IMR-90 (cell line): ENCODE measurements around the gene MEDAG. TPM values are rescaled to one million over a fixed set of nuclear protein-coding genes. Genes with fewer than 3 reads are reported as not detected.

ENCODE experiments used
- ATAC-seq: fragments of 200-7000 bp; cut with Tn5 transposase; 2 replicates; pipeline ENCODE4 v1.9.1; 2020; ENCODE audit warnings: low read depth, mild to moderate bottlenecking, moderate library complexity
- BruUV-seq: library from RNA; stranded (reverse); fragments of 400-500 nt; replicated peaks from 2 replicates; lab custom pipeline; 2021; lab: Mats Ljungman, UMichigan
- CTCF ChIA-PET: fragments of 300-600 bp; formaldehyde crosslinking; extraction: SDS; loops from one replicate; lab custom pipeline; 2021; ENCODE audit warnings: antibody characterized with exemption; lab: Yijun Ruan, JAX
- POLR2A ChIA-PET: fragments of 300-600 bp; sonication (Branson Sonifier 250); formaldehyde crosslinking; loops from one replicate; lab custom pipeline; 2022; ENCODE audit warnings: antibody characterized with exemption; ENCODE audit not compliant: unreplicated experiment; lab: Charles Lee
- DNase-seq: peaks from one replicate; pipeline ENCODE4 v3.0.0; 2013
- H2AFZ ChIP-seq: replicated peaks from 2 replicates; pipeline ENCODE3; 2013; ENCODE audit warnings: low read length, mild to moderate bottlenecking; ENCODE audit not compliant: poor library complexity
- H2AK5ac ChIP-seq: 2 replicates; pipeline ENCODE4 v1.6.1; 2013; ENCODE audit warnings: low read depth, low read length, inconsistent platforms
- H2AK9ac ChIP-seq: replicated peaks from 2 replicates; pipeline ENCODE3; 2013; ENCODE audit warnings: mild to moderate bottlenecking, low read depth, low read length, moderate library complexity; ENCODE audit not compliant: poor library complexity
- H2BK120ac ChIP-seq: 2 replicates; pipeline ENCODE4 v1.6.1; 2013; ENCODE audit warnings: low read depth, low read length, inconsistent platforms
- H2BK15ac ChIP-seq: 3 replicates; pipeline ENCODE4 v1.6.1; 2013; ENCODE audit warnings: low read depth, low read length, inconsistent platforms
- H2BK20ac ChIP-seq: 2 replicates; pipeline ENCODE4 v1.6.1; 2013; ENCODE audit warnings: low read depth, mild to moderate bottlenecking, inconsistent platforms, low read length, moderate library complexity
- H2BK5ac ChIP-seq: 2 replicates; pipeline ENCODE4 v1.6.1; 2013; ENCODE audit warnings: mild to moderate bottlenecking, low read depth, low read length, inconsistent platforms; ENCODE audit not compliant: poor library complexity, severe bottlenecking
- H3K14ac ChIP-seq: replicated peaks from 2 replicates; pipeline ENCODE4 v1.6.1; 2013; ENCODE audit warnings: low read depth, low read length, inconsistent platforms
- H3K18ac ChIP-seq: 2 replicates; pipeline ENCODE4 v1.6.1; 2013; ENCODE audit warnings: low read depth, low read length, control low read depth
- H3K23ac ChIP-seq: 2 replicates; pipeline ENCODE4 v1.6.1; 2013; ENCODE audit warnings: low read depth, low read length, inconsistent platforms
- H3K27ac ChIP-seq: 2 replicates; pipeline ENCODE4 v1.5.1; 2013; ENCODE audit warnings: mild to moderate bottlenecking, control low read depth, low read length; ENCODE audit not compliant: insufficient read depth
- H3K27me3 ChIP-seq: 2 replicates; pipeline ENCODE4 v1.6.1; 2013; ENCODE audit warnings: low read length; ENCODE audit not compliant: control insufficient read depth, insufficient read depth
- H3K36me3 ChIP-seq: 2 replicates; pipeline ENCODE4 v1.6.1; 2013; ENCODE audit warnings: low read length, mixed read lengths; ENCODE audit not compliant: control insufficient read depth, insufficient read depth
- H3K4ac ChIP-seq: 2 replicates; pipeline ENCODE4 v1.6.1; 2013; ENCODE audit warnings: low read depth, low read length, inconsistent platforms
- H3K4me1 ChIP-seq: 2 replicates; pipeline ENCODE4 v1.6.1; 2013; ENCODE audit warnings: low read length, mixed read lengths; ENCODE audit not compliant: control insufficient read depth, insufficient read depth
- H3K4me2 ChIP-seq: 2 replicates; pipeline ENCODE4 v1.6.1; 2013; ENCODE audit warnings: low read depth, mild to moderate bottlenecking, control low read depth, low read length, moderate library complexity
- H3K4me3 ChIP-seq: 2 replicates; pipeline ENCODE4 v1.5.1; 2013; ENCODE audit warnings: low read depth, mild to moderate bottlenecking, control low read depth, low read length, moderate library complexity; ENCODE audit not compliant: insufficient read depth
- H3K56ac ChIP-seq: 2 replicates; pipeline ENCODE4 v1.6.1; 2013; ENCODE audit warnings: low read length, inconsistent platforms; ENCODE audit not compliant: insufficient read depth; ENCODE audit errors: extremely low read depth
- H3K79me1 ChIP-seq, 2 experiments: 2 replicates each; pipeline ENCODE4 v1.6.1; 2013; ENCODE audit warnings: low read length in 2 of 2, inconsistent platforms in 1 of 2, low read depth in 1 of 2
- H3K9ac ChIP-seq: 2 replicates; pipeline ENCODE4 v1.6.1; 2013; ENCODE audit warnings: low read depth, low read length, control low read depth
- H3K9me1 ChIP-seq: 2 replicates; pipeline ENCODE4 v1.6.1; 2013; ENCODE audit warnings: low read length, inconsistent platforms; ENCODE audit not compliant: insufficient read depth
- H3K9me3 ChIP-seq: 2 replicates; pipeline ENCODE4 v1.6.1; 2013; ENCODE audit warnings: low read length; ENCODE audit not compliant: control insufficient read depth, insufficient read depth
- H4K20me1 ChIP-seq: 2 replicates; pipeline ENCODE4 v1.6.1; 2013; ENCODE audit warnings: low read length, inconsistent platforms; ENCODE audit not compliant: insufficient read depth
- H4K5ac ChIP-seq: 2 replicates; pipeline ENCODE4 v1.6.1; 2013; ENCODE audit warnings: mild to moderate bottlenecking, low read depth, low read length, control low read depth
- H4K8ac ChIP-seq, 2 experiments: 2 replicates each; pipeline ENCODE4 v1.6.1; 2013; ENCODE audit warnings: low read depth in 2 of 2, low read length in 2 of 2, control low read depth in 1 of 2, inconsistent platforms in 1 of 2
- H4K91ac ChIP-seq: 2 replicates; pipeline ENCODE4 v1.6.1; 2013; ENCODE audit warnings: low read depth, low read length, inconsistent platforms; ENCODE audit not compliant: insufficient read depth
- CHD1 ChIP-seq: IDR thresholded peaks from 2 replicates; pipeline ENCODE4 v1.6.1; 2012; ENCODE audit warnings: low read depth, low read length, improper control_type of control experiment
- FOS ChIP-seq: fragments of 150-350 bp; IDR thresholded peaks from 2 replicates; pipeline ENCODE4 v1.6.1; 2016; ENCODE audit warnings: low read depth, low read length
- MAZ ChIP-seq: IDR thresholded peaks from 2 replicates; pipeline ENCODE4 v1.6.1; 2012; ENCODE audit warnings: low read depth, mild to moderate bottlenecking, low read length, improper control_type of control experiment, moderate library complexity, borderline replicate concordance
- MXI1 ChIP-seq: IDR thresholded peaks from 2 replicates; pipeline ENCODE4 v1.6.1; 2012; ENCODE audit warnings: low read depth, mild to moderate bottlenecking, low read length, moderate library complexity, borderline replicate concordance
- NFE2L2 ChIP-seq: fragments of 150-350 bp; IDR thresholded peaks from 2 replicates; pipeline ENCODE4 v1.6.1; 2016; ENCODE audit warnings: low read depth, mild to moderate bottlenecking, low read length
- POLR2A ChIP-seq: IDR thresholded peaks from 2 replicates; pipeline ENCODE4 v1.6.1; 2012; ENCODE audit warnings: mild to moderate bottlenecking, low read depth, low read length
- RAD21 ChIP-seq: IDR thresholded peaks from 2 replicates; pipeline ENCODE4 v1.6.1; 2012; ENCODE audit warnings: low read length, improper control_type of control experiment
- RCOR1 ChIP-seq: IDR thresholded peaks from 2 replicates; pipeline ENCODE4 v1.6.1; 2012; ENCODE audit warnings: mild to moderate bottlenecking, low read length, improper control_type of control experiment; ENCODE audit not compliant: insufficient replicate concordance
- RFX5 ChIP-seq: IDR thresholded peaks from 2 replicates; pipeline ENCODE4 v1.8.0; 2012; ENCODE audit warnings: low read depth, mild to moderate bottlenecking, low read length, moderate library complexity
- SMC3 ChIP-seq: fragments of 150-350 bp; IDR thresholded peaks from 2 replicates; pipeline ENCODE4 v1.6.1; 2016; ENCODE audit warnings: low read depth, mild to moderate bottlenecking, antibody characterized with exemption, low read length, moderate library complexity
- WGBS, 2 experiments: methylation state at CpG; one replicate each; pipeline versions ENCODE4 v1.1.5 to v1.1.7; 2013; ENCODE audit warnings: missing lambda C conversion rate in 2 of 2; ENCODE audit not compliant: insufficient read length in 1 of 2; ENCODE audit errors: extremely low coverage in 2 of 2; 5-methylcytosine and 5-hydroxymethylcytosine counted together
- dilution Hi-C: fragments of 300-500 bp; cut with HindIII; formaldehyde crosslinking; loops from one replicate; pipeline ENCODE4 v1.14.3; 2018; ENCODE audit warnings: low sequenced_read_pairs; ENCODE audit not compliant: unreplicated experiment
- in situ Hi-C: fragments of 300-500 bp; cut with MboI; formaldehyde crosslinking; loops from 3 replicates; pipeline ENCODE4 v1.14.3; 2019; ENCODE audit warnings: low sequenced_read_pairs, inconsistent platforms, mixed read lengths
- intact Hi-C: fragments of 100-400 bp; cut with micrococcal nuclease; formaldehyde crosslinking; loops from 2 replicates; pipeline ENCODE4 v1.10.0; 2022
- polyA plus RNA-seq, 3 experiments: library from polyadenylated mRNA; depleted of rRNA; stranded (reverse); fragments of >200 nt; gene quantifications; 2 replicates each; pipeline ENCODE4 v1.2.3, GENCODE V29; 2012; ENCODE audit warnings: low replicate concordance in 1 of 3
- total RNA-seq: library from RNA; depleted of rRNA; stranded (reverse); fragments of >200 nt; gene quantifications from 2 replicates; pipeline ENCODE4 v1.2.3, GENCODE V29; 2012
- TF ChIP-seq, protein P1 (sequence below): fragments of 150-350 bp; IDR thresholded peaks from 2 replicates; pipeline ENCODE4 v1.6.1; 2017; ENCODE audit warnings: mild to moderate bottlenecking, antibody characterized with exemption, low read length, low read depth
- TF ChIP-seq, protein P2 (sequence below): conservative IDR thresholded peaks from 2 replicates; pipeline ENCODE4 v1.5.1; 2012; ENCODE audit warnings: mild to moderate bottlenecking, low read depth, low read length, improper control_type of control experiment
- TF ChIP-seq, protein P3 (sequence below): fragments of 150-350 bp; IDR thresholded peaks from 2 replicates; pipeline ENCODE4 v1.6.1; 2016; ENCODE audit warnings: low read depth, mild to moderate bottlenecking, low read length, moderate library complexity, borderline replicate concordance

The MEDAG gene
- total and polyA plus RNA-seq, 2 of the 4 experiments (the other 2 are of a cell fraction), result 0.32 to 0.36 TPM

DNA sequence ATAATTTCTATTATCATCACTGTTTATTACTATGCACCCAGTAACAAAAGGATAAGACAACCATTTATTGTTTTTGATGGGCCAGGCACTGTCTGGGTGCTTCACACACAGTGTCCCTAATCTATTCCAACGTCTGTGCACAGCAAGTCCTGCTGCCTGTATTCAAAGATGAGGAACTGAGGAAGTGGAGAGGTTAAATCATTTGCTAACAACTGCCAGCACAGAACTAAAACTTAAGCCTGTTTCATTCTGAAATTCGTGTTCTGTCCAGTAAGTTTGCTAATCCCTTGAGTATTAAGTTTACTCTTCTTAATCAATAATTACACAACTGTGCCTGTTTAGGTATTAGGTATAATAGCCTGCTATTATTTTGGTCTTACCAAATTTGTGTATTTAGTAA lies 68.3 kb downstream of the MEDAG start:
- H4K20me1 ChIP-seq, result no peaks in the 10 kb centered on the region
- H3K9me3 ChIP-seq, result no peaks in the 10 kb centered on the region
- no peak overlapping the region for H2AFZ ChIP-seq
- in situ Hi-C loops, result no loop called here
- no peak overlapping the region for H2BK5ac ChIP-seq
- H2AK5ac ChIP-seq, result peak overlapping the region; percentile 54; the same call in 1 of the 2 replicates
- H3K14ac ChIP-seq, result no peak overlapping the region
- dilution Hi-C loops, result no loop called here
- no peaks in the 10 kb centered on the region for H3K27me3 ChIP-seq
- intact Hi-C loops, result loop anchor here (10.0 kb wide), 1 partner anchor 170 kb away; no protein-coding TSS in a partner anchor
- peaks cover 7% of the 10 kb centered on the region for H3K9me1 ChIP-seq
- DNase-seq, result no peak
- no peak overlapping the region for H3K56ac ChIP-seq
- ChIA-PET POLR2A (no interaction called here), CTCF (interaction anchor here (0.6 kb wide), 1 partner anchor 62 kb away, joined by 3 read pairs; no protein-coding TSS in a partner anchor)
- H4K8ac ChIP-seq, result no peak overlapping the region
- no CpG with 5 or more reads among the region's 2 CpGs for WGBS, 2 experiments
- BruUV-seq, result no TSS peak
- H3K18ac ChIP-seq, result peak overlapping the region; percentile 76
- no peaks in the 10 kb centered on the region for H3K36me3 ChIP-seq
- H3K4me3 ChIP-seq, result no peak overlapping the region
- 0 out of 2 replicates have a peak overlapping the region, but pooled peaks have one; percentile 47 for H2BK120ac ChIP-seq
- H4K5ac ChIP-seq, result 0 out of 2 replicates have a peak overlapping the region, but pooled peaks have one; percentile 67
- 0 out of 2 replicates have a peak overlapping the region, but pooled peaks have one; percentile 52 for H3K4ac ChIP-seq
- no peak for ATAC-seq
- peak overlapping the region; percentile 38; the same call in 2 of the 3 replicates for H2BK15ac ChIP-seq
- no peak overlapping the region for H3K9ac ChIP-seq
- H2BK20ac ChIP-seq, result no peak overlapping the region; the same call in 1 of the 2 replicates
- peaks cover 28% of the 10 kb centered on the region for H3K4me1 ChIP-seq
- TF ChIP-seq, protein P1, sequence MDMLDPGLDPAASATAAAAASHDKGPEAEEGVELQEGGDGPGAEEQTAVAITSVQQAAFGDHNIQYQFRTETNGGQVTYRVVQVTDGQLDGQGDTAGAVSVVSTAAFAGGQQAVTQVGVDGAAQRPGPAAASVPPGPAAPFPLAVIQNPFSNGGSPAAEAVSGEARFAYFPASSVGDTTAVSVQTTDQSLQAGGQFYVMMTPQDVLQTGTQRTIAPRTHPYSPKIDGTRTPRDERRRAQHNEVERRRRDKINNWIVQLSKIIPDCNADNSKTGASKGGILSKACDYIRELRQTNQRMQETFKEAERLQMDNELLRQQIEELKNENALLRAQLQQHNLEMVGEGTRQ, result no peak
- TF ChIP-seq SMC3 (no peak), RAD21 (no peak), FOS (no peak), NFE2L2 (no peak), POLR2A (no peak), MAZ (no peak), CHD1 (no peak), RCOR1 (no peak), MXI1 (no peak), RFX5 (no peak)
- TF ChIP-seq, protein P2, sequence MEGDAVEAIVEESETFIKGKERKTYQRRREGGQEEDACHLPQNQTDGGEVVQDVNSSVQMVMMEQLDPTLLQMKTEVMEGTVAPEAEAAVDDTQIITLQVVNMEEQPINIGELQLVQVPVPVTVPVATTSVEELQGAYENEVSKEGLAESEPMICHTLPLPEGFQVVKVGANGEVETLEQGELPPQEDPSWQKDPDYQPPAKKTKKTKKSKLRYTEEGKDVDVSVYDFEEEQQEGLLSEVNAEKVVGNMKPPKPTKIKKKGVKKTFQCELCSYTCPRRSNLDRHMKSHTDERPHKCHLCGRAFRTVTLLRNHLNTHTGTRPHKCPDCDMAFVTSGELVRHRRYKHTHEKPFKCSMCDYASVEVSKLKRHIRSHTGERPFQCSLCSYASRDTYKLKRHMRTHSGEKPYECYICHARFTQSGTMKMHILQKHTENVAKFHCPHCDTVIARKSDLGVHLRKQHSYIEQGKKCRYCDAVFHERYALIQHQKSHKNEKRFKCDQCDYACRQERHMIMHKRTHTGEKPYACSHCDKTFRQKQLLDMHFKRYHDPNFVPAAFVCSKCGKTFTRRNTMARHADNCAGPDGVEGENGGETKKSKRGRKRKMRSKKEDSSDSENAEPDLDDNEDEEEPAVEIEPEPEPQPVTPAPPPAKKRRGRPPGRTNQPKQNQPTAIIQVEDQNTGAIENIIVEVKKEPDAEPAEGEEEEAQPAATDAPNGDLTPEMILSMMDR, result no peak
- TF ChIP-seq, protein P3, sequence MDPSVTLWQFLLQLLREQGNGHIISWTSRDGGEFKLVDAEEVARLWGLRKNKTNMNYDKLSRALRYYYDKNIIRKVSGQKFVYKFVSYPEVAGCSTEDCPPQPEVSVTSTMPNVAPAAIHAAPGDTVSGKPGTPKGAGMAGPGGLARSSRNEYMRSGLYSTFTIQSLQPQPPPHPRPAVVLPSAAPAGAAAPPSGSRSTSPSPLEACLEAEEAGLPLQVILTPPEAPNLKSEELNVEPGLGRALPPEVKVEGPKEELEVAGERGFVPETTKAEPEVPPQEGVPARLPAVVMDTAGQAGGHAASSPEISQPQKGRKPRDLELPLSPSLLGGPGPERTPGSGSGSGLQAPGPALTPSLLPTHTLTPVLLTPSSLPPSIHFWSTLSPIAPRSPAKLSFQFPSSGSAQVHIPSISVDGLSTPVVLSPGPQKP, result no peak
- no peak overlapping the region for H2AK9ac ChIP-seq
- peak overlapping the region; percentile 52; the same call in 1 of the 2 replicates for H4K91ac ChIP-seq
- H3K4me2 ChIP-seq, result no peak overlapping the region
- no peak overlapping the region for H3K27ac ChIP-seq
- no peaks in the 10 kb centered on the region for H3K79me1 ChIP-seq
- H3K23ac ChIP-seq, result no peak overlapping the region
